Common myeloid progenitor, CD34-positive (primary cell): Measurements from ENCODE around the gene METAP1D.

Experiments used
- CTCF ChIA-PET: fragments of 350-600 bp; sonication (Branson Sonifier 250); formaldehyde crosslinking; loops from one replicate; lab custom pipeline; 2021; ENCODE audit warnings: antibody characterized with exemption; lab: Charles Lee
- POLR2A ChIA-PET: fragments of 350-600 bp; sonication (Branson Sonifier 250); formaldehyde crosslinking; loops from one replicate; lab custom pipeline; 2021; ENCODE audit warnings: antibody characterized with exemption; lab: Charles Lee
- DNase-seq, 3 donors: peaks; one replicate each; pipeline versions ENCODE4 v3.0.0 to v3.0.0-alpha.2; 2013
- H3K27ac ChIP-seq, 2 experiments: 1 replicate in 1 of 2; 2 replicates in 1 of 2; pipeline ENCODE4 v1.7.0; 2013; ENCODE audit warnings: inconsistent platforms in 2 of 2, low read length in 2 of 2, mild to moderate bottlenecking in 2 of 2, low read depth in 1 of 2, moderate library complexity in 1 of 2; ENCODE audit not compliant: severe bottlenecking in 2 of 2, insufficient read depth in 1 of 2, poor library complexity in 1 of 2
- H3K27me3 ChIP-seq, 5 experiments: replicated peaks in 2 of 5; 1 replicate in 3 of 5; 2 replicates in 2 of 5; pipeline versions ENCODE4 v1.6.1 to v1.7.0; 2013; ENCODE audit warnings: low read length in 4 of 5, mild to moderate bottlenecking in 2 of 5, moderate library complexity in 2 of 5, inconsistent platforms in 1 of 5; ENCODE audit not compliant: insufficient read depth in 5 of 5, control insufficient read depth in 4 of 5
- H3K36me3 ChIP-seq, 4 experiments: 1 replicate in 2 of 4; 2 replicates in 2 of 4; pipeline versions ENCODE4 v1.6.1 to v1.7.0; 2013; ENCODE audit warnings: low read length in 3 of 4, control low read depth in 1 of 4, mild to moderate bottlenecking in 1 of 4; ENCODE audit not compliant: control insufficient read depth in 4 of 4, insufficient read depth in 4 of 4
- H3K4me1 ChIP-seq, 4 experiments: 1 replicate in 3 of 4; 2 replicates in 1 of 4; pipeline versions ENCODE4 v1.6.1 to v1.7.1; 2013; ENCODE audit warnings: low read length in 3 of 4, mild to moderate bottlenecking in 3 of 4, control low read depth in 1 of 4, inconsistent platforms in 1 of 4, moderate library complexity in 1 of 4; ENCODE audit not compliant: control insufficient read depth in 4 of 4, insufficient read depth in 4 of 4; ENCODE audit errors: control extremely low read depth in 1 of 4
- H3K4me3 ChIP-seq, 7 experiments: 1 replicate in 4 of 7; 2 replicates in 3 of 7; pipeline versions ENCODE4 v1.5.1 to v1.7.0; 2013; ENCODE audit warnings: mild to moderate bottlenecking in 7 of 7, low read length in 6 of 7, moderate library complexity in 6 of 7, inconsistent platforms in 2 of 7, low read depth in 2 of 7, control low read depth in 1 of 7; ENCODE audit not compliant: insufficient read depth in 4 of 7, control insufficient read depth in 1 of 7; ENCODE audit errors: extremely low read depth in 1 of 7
- H3K9me3 ChIP-seq, 5 experiments: 1 replicate in 4 of 5; 2 replicates in 1 of 5; pipeline versions ENCODE4 v1.6.1 to v1.7.1; 2013; ENCODE audit warnings: low read length in 4 of 5, mild to moderate bottlenecking in 2 of 5, inconsistent platforms in 1 of 5, low read depth in 1 of 5, moderate library complexity in 1 of 5; ENCODE audit not compliant: control insufficient read depth in 4 of 5, insufficient read depth in 2 of 5; ENCODE audit errors: control extremely low read depth in 1 of 5
- WGBS: methylation state at CpG from one replicate; pipeline ENCODE4 v1.1.5; 2013; ENCODE audit not compliant: insufficient coverage; 5-methylcytosine and 5-hydroxymethylcytosine counted together

Gene METAP1D

DNA sequence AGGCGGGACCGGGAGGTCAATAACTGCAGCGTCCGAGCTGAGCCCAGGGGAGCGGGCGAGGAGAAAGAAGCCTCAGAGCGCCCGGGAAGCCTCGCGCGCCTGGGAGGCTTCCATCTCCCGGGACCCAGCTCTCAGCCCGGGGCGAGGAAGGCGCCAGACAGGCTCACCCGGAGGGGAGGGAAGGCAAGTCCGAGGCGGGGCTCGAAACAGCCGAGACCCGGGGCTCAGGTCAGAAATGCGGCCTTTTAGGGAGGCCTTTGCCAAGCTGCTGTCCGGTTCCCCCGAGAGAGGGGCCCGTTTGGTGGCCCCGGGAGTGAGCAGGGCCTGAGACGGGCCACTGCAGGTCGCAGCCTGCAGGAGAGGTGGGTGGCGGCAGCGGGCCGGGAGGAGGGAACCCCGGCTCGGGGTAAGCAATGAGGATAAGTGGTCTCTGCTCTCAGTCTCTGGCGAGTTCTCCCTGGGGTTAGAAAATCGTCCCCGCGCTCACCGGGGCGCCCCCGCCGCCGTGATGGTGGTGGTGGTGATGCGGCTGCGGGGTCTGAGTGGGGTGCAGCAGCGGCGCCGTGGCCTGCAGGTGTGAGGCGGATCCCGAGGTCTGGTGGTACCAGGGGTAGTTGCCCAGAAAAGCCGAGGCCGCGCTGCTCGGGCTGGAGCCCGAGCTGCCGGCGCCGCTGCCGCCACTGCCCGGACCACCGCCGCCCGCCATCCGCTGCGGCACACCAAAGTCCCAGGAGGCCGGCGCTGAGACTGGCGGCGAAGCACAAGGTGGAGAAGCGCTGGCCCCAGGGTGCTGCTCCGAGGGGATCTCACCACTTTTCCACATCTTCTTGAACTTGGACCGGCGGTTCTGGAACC, 100.6 kb downstream of the METAP1D start:
- Histone ChIP-seq H3K9me3 (no peaks in the 10 kb centered on the region), H3K27me3 (peaks cover 19 to 100% (median 59%) of the 10 kb centered on the region in 5 experiments), H3K27ac (no peak overlapping the region), H3K4me3 (no peak overlapping the region), H3K36me3 (no peaks in the 10 kb centered on the region), H3K4me1 (peaks cover 6 to 70% (median 69%) of the 10 kb centered on the region in 4 experiments)
- ChIA-PET POLR2A (interaction anchor here (0.6 to 1.1 kb wide), 2 partner anchors 9 to 29 kb away, joined by 3 to 4 read pairs; no protein-coding TSS in a partner anchor), CTCF (interaction anchor here (1.5 to 11.5 kb wide), 3 partner anchors 8 to 18 kb away, joined by 4 to 128 read pairs (median 16); partner anchors contain the start of gene DLX1)
- no peak for DNase-seq
- WGBS: 4% methylated on average over 48 of the region's 72 CpGs

DNA sequence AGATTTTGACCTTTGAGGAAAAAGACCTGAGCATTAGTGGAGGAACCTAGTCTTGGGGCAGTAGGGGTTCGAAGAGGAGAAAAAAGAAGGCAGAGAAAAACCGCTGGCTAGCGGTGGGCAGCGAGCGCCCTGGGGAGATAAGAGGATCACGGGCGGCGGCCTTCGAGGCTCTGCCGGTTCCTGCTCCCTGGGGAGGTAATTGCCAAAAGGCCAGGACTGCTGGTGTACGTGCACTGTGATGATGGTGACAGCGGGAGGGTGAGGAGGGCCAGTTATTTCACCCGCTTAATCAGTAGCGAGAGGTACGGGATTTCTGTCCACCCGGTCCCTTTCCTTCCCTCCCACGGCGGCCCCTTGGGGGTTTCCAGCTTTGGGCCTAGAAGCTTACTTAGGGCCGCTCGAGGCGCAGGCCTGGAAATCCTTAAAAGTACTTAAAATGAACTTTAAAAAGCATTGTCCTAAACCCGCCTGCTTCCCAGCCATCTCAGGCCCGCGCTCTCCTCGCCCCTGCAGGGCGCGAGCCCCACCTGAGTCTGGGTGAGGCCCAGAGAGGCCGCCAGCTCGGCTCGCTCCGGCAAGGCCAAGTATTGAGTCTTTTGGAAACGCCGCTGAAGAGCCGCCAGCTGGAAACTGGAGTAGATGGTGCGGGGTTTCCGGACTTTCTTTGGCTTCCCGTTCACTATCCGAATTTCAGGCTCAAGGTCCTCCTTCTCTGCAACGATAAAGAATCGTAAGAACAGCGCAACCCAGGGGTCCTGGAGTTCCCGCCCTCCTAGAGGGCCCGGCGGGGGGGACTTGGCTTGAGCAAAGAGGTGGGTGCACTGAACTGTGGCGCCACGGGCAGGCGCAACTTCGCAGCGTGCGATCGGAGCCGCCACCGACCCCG, 101.4 kb downstream of the METAP1D start:
- ChIA-PET CTCF (interaction anchor here (1.0 to 11.5 kb wide), 5 partner anchors 12 to 501 kb away, joined by 3 to 128 read pairs (median 4); partner anchors contain the start of gene DLX1), POLR2A (interaction anchor here (1.3 kb wide), 1 partner anchor 18 kb away, joined by 3 read pairs; no protein-coding TSS in a partner anchor)
- Histone ChIP-seq H3K9me3 (no peaks in the 10 kb centered on the region), H3K4me1 (peaks cover 6 to 68% (median 66%) of the 10 kb centered on the region in 4 experiments), H3K27me3 (peaks cover 19 to 100% (median 61%) of the 10 kb centered on the region in 5 experiments), H3K36me3 (no peaks in the 10 kb centered on the region), H3K27ac (no peak overlapping the region), H3K4me3 (peak overlapping the region in 4 of 7 experiments; percentile 64 to 74 (median 68))
- WGBS: 3% methylated on average over 40 of the region's 54 CpGs
- peak in 1 of 3 donors; percentile 37 for DNase-seq

DNA sequence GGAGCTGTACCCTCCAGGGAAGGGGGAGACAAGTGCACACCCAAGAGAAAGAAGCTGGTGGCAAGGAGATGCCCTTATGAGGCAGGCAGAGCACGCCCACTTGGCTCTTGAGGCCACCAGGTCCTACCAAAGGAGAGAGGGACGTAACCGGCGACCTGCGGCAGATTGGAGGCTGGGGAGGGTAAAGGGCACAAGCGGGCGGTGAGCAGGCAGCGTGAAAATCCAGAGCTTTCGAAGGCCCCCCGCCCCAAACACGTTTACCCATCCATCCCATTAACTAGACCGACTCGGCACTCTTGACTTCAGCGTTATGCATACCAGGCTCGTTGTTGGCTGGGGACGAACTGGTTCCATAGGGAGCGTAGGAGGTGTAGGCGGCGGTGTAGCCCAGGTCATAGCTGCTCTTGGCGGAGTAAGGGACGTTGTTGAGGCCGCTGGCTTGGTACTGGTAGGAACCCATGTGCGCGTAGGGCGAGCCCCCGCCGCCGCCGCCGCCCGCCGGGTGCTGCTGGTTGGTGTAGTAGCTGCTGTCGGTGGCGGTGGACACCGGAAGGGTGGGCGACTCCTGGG, 102.2 kb downstream of the METAP1D start:
- peaks cover 8 to 69% (median 66%) of the 10 kb centered on the region in 4 experiments for H3K4me1 ChIP-seq
- H3K27ac ChIP-seq: no peak overlapping the region
- H3K9me3 ChIP-seq: no peaks in the 10 kb centered on the region
- H3K27me3 ChIP-seq: peaks cover 19 to 100% (median 64%) of the 10 kb centered on the region in 5 experiments
- no peaks in the 10 kb centered on the region for H3K36me3 ChIP-seq
- DNase-seq: peak in 1 of 3 donors; percentile 56
- ChIA-PET CTCF (interaction anchor here (1.0 to 11.5 kb wide), 5 partner anchors 12 to 502 kb away, joined by 3 to 128 read pairs (median 4); partner anchors contain the start of gene DLX1), POLR2A (interaction anchor here (0.9 to 1.3 kb wide), 2 partner anchors 8 to 19 kb away, joined by 3 read pairs; no protein-coding TSS in a partner anchor)
- WGBS: 2% methylated on average over 14 of the region's 36 CpGs
- H3K4me3 ChIP-seq: peak overlapping the region in 6 of 7 experiments; percentile 12 to 74 (median 64)

GRCh38 chr2:172102391-172103359, 102.9 kb downstream of the METAP1D start, which contains the start of gene DLX2:
DLX2 (minus strand) TSS chr2:172102900; CDS start chr2:172102538, 362 bp downstream.
- CTCF ChIA-PET: interaction anchor here (0.6 to 11.5 kb wide), 8 partner anchors 13 to 503 kb away, joined by 3 to 128 read pairs (median 4); partner anchors contain the start of gene DLX1
- H3K27me3 ChIP-seq: peaks cover 18 to 100% (median 61%) of the 10 kb centered on the region in 5 experiments
- H3K36me3 ChIP-seq: no peaks in the 10 kb centered on the region
- DNase-seq: peak; percentile 82 to 86 (median 83)
- peaks cover 8 to 63% (median 62%) of the 10 kb centered on the region in 4 experiments for H3K4me1 ChIP-seq
- no peaks in the 10 kb centered on the region for H3K9me3 ChIP-seq
- WGBS: 0% methylated on average over 61 of the region's 74 CpGs
- POLR2A ChIA-PET: interaction anchor here (0.9 kb wide), 1 partner anchor 9 kb away, joined by 3 read pairs; no protein-coding TSS in a partner anchor
- H3K4me3 ChIP-seq: peak within 1 kb of the TSS in 6 of 7 experiments; percentile 29 to 74 (median 64)
- H3K27ac ChIP-seq: no peak within 1 kb of the TSS

GRCh38 chr2:172103471-172104272, 103.9 kb downstream of the METAP1D start:
- H3K27ac ChIP-seq: no peak overlapping the region
- CTCF ChIA-PET: interaction anchor here (0.6 to 11.5 kb wide), 17 partner anchors 8 to 409 kb away, joined by 3 to 128 read pairs (median 4); partner anchors contain the start of genes DLX1 and ITGA6
- H3K9me3 ChIP-seq: no peaks in the 10 kb centered on the region
- H3K4me1 ChIP-seq: peaks cover 8 to 70% (median 67%) of the 10 kb centered on the region in 4 experiments
- peaks cover 8 to 100% (median 53%) of the 10 kb centered on the region in 5 experiments for H3K27me3 ChIP-seq
- POLR2A ChIA-PET: no interaction called here
- under 1% methylated on average over 19 of the region's 25 CpGs for WGBS
- peak overlapping the region in 5 of 7 experiments; percentile 63 to 74 (median 65) for H3K4me3 ChIP-seq
- no peaks in the 10 kb centered on the region for H3K36me3 ChIP-seq
- DNase-seq: peak; percentile 68 to 82 (median 78)
